ENCODE measurements around the gene ADAMTS15. TPM values are rescaled to one million over a fixed set of nuclear protein-coding genes. Genes with fewer than 3 reads are reported as not detected.

ADAMTS15 gene
- total RNA-seq, 4 donors from 2014 or later = 26.3 to 49.6 (median 34.5) TPM

DNA sequence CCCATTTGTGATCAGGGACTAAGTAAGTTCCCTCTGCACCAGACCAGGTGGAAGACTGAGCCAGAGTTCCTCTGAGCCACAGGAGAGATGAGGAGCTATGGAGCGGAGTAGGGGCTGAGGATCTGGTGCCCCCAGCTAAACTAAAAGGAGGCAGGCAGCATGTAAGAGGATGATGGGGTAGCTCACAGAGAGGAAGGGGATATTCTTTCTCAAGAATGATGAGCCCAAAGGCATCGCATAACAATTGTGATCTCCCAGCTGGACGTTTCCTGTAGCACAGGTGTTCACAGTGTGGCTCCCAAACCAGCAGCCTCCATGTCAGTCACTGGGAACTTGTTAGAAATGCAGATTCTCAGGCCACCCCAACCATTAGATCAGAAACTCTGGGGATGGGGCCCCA, 44.5 kb upstream of the ADAMTS15 start:
- DNase-seq (ENCODE audit: low spot score) (no peak), ATAC-seq (ENCODE audit: low FRiP score) (no peak)
- TF ChIP-seq, protein P1, sequence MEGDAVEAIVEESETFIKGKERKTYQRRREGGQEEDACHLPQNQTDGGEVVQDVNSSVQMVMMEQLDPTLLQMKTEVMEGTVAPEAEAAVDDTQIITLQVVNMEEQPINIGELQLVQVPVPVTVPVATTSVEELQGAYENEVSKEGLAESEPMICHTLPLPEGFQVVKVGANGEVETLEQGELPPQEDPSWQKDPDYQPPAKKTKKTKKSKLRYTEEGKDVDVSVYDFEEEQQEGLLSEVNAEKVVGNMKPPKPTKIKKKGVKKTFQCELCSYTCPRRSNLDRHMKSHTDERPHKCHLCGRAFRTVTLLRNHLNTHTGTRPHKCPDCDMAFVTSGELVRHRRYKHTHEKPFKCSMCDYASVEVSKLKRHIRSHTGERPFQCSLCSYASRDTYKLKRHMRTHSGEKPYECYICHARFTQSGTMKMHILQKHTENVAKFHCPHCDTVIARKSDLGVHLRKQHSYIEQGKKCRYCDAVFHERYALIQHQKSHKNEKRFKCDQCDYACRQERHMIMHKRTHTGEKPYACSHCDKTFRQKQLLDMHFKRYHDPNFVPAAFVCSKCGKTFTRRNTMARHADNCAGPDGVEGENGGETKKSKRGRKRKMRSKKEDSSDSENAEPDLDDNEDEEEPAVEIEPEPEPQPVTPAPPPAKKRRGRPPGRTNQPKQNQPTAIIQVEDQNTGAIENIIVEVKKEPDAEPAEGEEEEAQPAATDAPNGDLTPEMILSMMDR (IDR thresholded peaks at IDR 0.05) = no peak

- ATAC-seq (ENCODE audit: low FRiP score) (no peak), DNase-seq (ENCODE audit: low spot score) (no peak)
- TF ChIP-seq, protein P1 (IDR thresholded peaks at IDR 0.05) = no peak
These were observed 43.7 kb upstream of the ADAMTS15 start for GRCh38 chr11:130404727-130405126.

DNA sequence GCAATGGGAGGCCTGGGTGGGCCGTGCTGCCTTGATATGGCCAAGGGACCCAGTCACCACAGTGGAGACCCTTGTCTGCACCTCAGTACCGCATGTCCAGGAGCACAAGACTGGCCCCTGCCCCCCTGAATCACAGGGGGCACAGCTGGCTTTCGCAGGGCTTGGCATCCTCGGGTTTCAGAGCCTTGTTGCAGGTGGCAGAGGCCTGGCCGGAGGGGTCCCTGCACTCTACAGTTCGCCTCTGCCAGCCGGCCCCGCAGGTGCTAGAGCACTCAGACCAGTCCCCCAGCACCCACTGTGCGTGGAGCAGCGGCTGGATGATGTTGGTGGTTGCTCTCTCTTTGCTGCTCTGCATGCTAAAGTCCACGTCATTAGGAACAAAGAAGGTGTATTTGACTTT, 43.0 kb upstream of the ADAMTS15 start:
- TF ChIP-seq, protein P1 (IDR thresholded peaks at IDR 0.05) = no peak
- ATAC-seq (ENCODE audit: low FRiP score) (no peak), DNase-seq (ENCODE audit: low spot score) (no peak)

DNA sequence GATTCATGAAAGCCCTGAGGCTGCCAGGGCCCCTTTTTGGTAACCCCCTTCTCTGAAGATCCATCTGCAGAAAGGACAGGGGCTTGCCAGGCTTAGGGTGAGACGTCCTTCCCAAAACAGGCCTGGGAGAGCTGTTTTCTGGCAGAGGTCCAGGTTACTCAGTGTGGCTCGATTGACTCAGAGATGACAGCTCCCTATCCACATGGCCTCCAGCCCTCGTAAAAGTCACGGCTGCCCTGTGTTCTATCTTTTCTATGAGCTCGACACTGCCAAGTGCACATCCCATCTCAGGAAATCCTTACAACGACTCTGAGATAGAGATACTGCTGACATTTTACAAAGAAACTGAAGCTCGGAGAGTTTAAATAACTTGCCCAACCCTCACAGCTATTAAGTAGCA, 40.5 kb upstream of the ADAMTS15 start:
- TF ChIP-seq, protein P1 (IDR thresholded peaks at IDR 0.05) = no peak
- ATAC-seq (ENCODE audit: low FRiP score) (no peak), DNase-seq (ENCODE audit: low spot score) (no peak)

DNA sequence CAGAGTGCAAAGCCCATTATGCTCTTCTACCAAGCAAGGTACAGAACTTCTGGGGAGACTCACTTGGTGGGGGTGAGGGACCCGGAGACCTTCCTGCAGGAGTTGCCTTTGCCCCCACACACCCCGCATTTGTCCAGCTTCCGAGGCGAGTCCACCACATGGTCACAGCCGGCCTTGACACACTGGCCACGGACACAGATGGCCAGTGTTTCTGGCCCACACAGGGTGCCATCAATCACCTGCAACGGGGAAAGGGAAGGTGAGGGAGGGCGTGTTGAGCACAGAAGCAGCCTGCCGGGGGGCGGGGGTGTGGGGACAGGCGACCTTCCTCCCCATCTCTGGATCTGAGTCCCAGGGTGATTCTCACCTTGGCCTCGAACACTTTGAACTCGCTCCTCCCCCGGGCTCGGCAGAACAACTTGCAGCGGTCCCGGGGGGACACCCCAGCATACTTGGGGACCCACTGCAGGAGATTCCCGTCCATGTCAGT, 40.0 kb upstream of the ADAMTS15 start:
- ATAC-seq (ENCODE audit: low FRiP score) (no peak), DNase-seq (ENCODE audit: low spot score) (no peak)
- TF ChIP-seq, protein P1 (IDR thresholded peaks at IDR 0.05) = no peak

- ATAC-seq (ENCODE audit: low FRiP score) (no peak), DNase-seq (ENCODE audit: low spot score) (no peak)
- TF ChIP-seq, protein P1 (IDR thresholded peaks at IDR 0.05) = no peak
These were observed 39.5 kb upstream of the ADAMTS15 start for GRCh38 chr11:130408901-130409300.

- ATAC-seq (ENCODE audit: low FRiP score) (no peak), DNase-seq (ENCODE audit: low spot score) (no peak)
- TF ChIP-seq, protein P1 (IDR thresholded peaks at IDR 0.05) = no peak
These were observed 38.7 kb upstream of the ADAMTS15 start for GRCh38 chr11:130409594-130410388.

All from omental fat pad (tissue), 4 donors.